ENCODE data around the gene SLIT3.

The SLIT3 gene

DNA sequence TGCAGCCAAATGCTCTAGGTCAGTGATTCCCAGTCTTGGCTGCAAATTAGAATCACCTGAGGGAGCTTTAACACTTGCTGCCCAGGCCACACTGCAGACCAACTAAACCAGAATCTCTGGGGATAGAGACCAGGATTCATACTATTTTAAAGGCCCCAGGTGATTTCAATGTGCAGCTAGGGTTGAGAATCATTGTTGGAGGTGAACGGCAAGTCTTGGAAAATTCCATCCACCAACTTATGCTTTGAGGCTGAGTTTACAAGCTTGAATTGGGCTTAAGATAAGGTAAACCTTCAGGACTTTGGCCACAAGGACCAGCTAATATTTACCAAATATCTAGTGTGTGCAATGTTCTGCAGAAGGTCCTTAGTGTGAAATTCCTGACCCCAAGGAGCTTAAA is 27.5 kb downstream of the SLIT3 start:
- H4K20me1 ChIP-seq (ENCODE audit: insufficient read depth, low read length) = no peaks in the 10 kb centered on the region; the same call in 1 of the 2 replicates
- no peaks in the 10 kb centered on the region for H3K4me1 ChIP-seq (ENCODE audit: insufficient read depth, low read length)
- no peaks in the 10 kb centered on the region for H3K79me2 ChIP-seq (ENCODE audit: insufficient read depth, low read length)
- no peak overlapping the region for H3K27ac ChIP-seq (ENCODE audit: low read length)
- no peaks in the 10 kb centered on the region for H3K36me3 ChIP-seq (ENCODE audit: insufficient read depth, low read length)
- H2AFZ ChIP-seq (ENCODE audit: low read depth, low read length) = no peak overlapping the region
- DNase-seq = no peak
- H3K9me3 ChIP-seq (ENCODE audit: insufficient read depth, low read length, severe bottlenecking) = no peaks in the 10 kb centered on the region
- H3K4me2 ChIP-seq (ENCODE audit: insufficient read depth, low read length) = no peak overlapping the region
- peaks cover 4% of the 10 kb centered on the region for H3K27me3 ChIP-seq (ENCODE audit: insufficient read depth, low read length, poor library complexity)
- TF ChIP-seq EZH2 (IDR thresholded peaks at IDR 0.05; ENCODE audit: borderline replicate concordance, low read depth, low read length, severe bottlenecking) = no peak
- TF ChIP-seq CTCF (IDR thresholded peaks at IDR 0.05; ENCODE audit: borderline replicate concordance, extremely low read depth, low read length, poor library complexity, severe bottlenecking) = no peak
- no peak overlapping the region for H3K9ac ChIP-seq (ENCODE audit: low read depth, low read length)
- ATAC-seq (ENCODE audit: insufficient read depth, low read depth) = no peak
- H3K4me3 ChIP-seq (ENCODE audit: low read depth in 1 of 2, low read length in 2 of 2) = no peak overlapping the region

GRCh38 chr5:169272731-169273427 is 28.1 kb downstream of the SLIT3 start:
- H3K27ac ChIP-seq (ENCODE audit: low read length) = no peak overlapping the region
- H4K20me1 ChIP-seq (ENCODE audit: insufficient read depth, low read length) = no peaks in the 10 kb centered on the region; the same call in 1 of the 2 replicates
- DNase-seq (no peak), ATAC-seq (ENCODE audit: insufficient read depth, low read depth) (no peak)
- H2AFZ ChIP-seq (ENCODE audit: low read depth, low read length) = no peak overlapping the region
- TF ChIP-seq CTCF (IDR thresholded peaks at IDR 0.05; ENCODE audit: borderline replicate concordance, extremely low read depth, low read length, poor library complexity, severe bottlenecking) = no peak
- no peak for TF ChIP-seq EZH2 (IDR thresholded peaks at IDR 0.05; ENCODE audit: borderline replicate concordance, low read depth, low read length, severe bottlenecking)
- no peaks in the 10 kb centered on the region for H3K79me2 ChIP-seq (ENCODE audit: insufficient read depth, low read length)
- no peak overlapping the region for H3K9ac ChIP-seq (ENCODE audit: low read depth, low read length)
- H3K4me1 ChIP-seq (ENCODE audit: insufficient read depth, low read length) = no peaks in the 10 kb centered on the region
- no peaks in the 10 kb centered on the region for H3K36me3 ChIP-seq (ENCODE audit: insufficient read depth, low read length)
- H3K4me3 ChIP-seq (ENCODE audit: low read depth in 1 of 2, low read length in 2 of 2) = no peak overlapping the region
- H3K9me3 ChIP-seq (ENCODE audit: insufficient read depth, low read length, severe bottlenecking) = no peaks in the 10 kb centered on the region
- H3K4me2 ChIP-seq (ENCODE audit: insufficient read depth, low read length) = no peak overlapping the region
- peaks cover 4% of the 10 kb centered on the region for H3K27me3 ChIP-seq (ENCODE audit: insufficient read depth, low read length, poor library complexity)

DNA sequence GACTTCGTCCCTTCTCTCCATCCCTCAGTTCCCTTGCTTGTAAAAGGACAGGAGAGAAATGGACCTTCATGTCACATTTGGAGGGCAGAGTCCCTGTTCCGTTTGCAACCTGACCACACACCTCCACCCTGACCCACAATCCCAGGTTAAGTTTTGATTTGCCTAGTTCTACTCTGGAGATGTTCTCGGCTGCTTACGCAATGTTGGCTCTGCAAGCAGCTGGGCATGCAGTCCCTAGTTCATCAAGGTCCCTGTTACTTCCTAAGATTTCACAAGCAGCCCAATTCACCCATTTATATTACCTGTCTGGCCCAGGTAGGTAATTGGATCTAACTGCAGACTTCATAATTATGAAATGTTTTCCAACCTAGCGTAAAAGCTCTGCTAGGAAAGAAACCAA is 28.8 kb downstream of the SLIT3 start:
- Histone ChIP-seq H3K4me2 (ENCODE audit: insufficient read depth, low read length) (no peak overlapping the region), H3K36me3 (ENCODE audit: insufficient read depth, low read length) (no peaks in the 10 kb centered on the region), H3K79me2 (ENCODE audit: insufficient read depth, low read length) (no peaks in the 10 kb centered on the region), H4K20me1 (ENCODE audit: insufficient read depth, low read length) (no peaks in the 10 kb centered on the region; the same call in 1 of the 2 replicates), H3K4me3 (ENCODE audit: low read depth in 1 of 2, low read length in 2 of 2) (no peak overlapping the region), H3K4me1 (ENCODE audit: insufficient read depth, low read length) (no peaks in the 10 kb centered on the region), H3K9ac (ENCODE audit: low read depth, low read length) (no peak overlapping the region), H3K9me3 (ENCODE audit: insufficient read depth, low read length, severe bottlenecking) (no peaks in the 10 kb centered on the region), H2AFZ (ENCODE audit: low read depth, low read length) (no peak overlapping the region), H3K27ac (ENCODE audit: low read length) (no peak overlapping the region), H3K27me3 (ENCODE audit: insufficient read depth, low read length, poor library complexity) (peaks cover 4% of the 10 kb centered on the region)
- TF ChIP-seq EZH2 (IDR thresholded peaks at IDR 0.05; ENCODE audit: borderline replicate concordance, low read depth, low read length, severe bottlenecking) (no peak), CTCF (IDR thresholded peaks at IDR 0.05; ENCODE audit: borderline replicate concordance, extremely low read depth, low read length, poor library complexity, severe bottlenecking) (no peak)
- DNase-seq = no peak
- ATAC-seq (ENCODE audit: insufficient read depth, low read depth) = no peak

Measured in DND-41 (cell line).